Measurements from ENCODE around the gene PON2.

GRCh38 chr7:95481271-95482165, 46.7 kb upstream of the PON2 start:
- no peak for TF ChIP-seq TAF1 (IDR thresholded peaks at IDR 0.05; ENCODE audit: borderline replicate concordance, low read depth, low read length)
- TF ChIP-seq POLR2AphosphoS5 (IDR thresholded peaks at IDR 0.05; ENCODE audit: low read depth, low read length), result no peak
- TF ChIP-seq POLR2A (IDR thresholded peaks at IDR 0.05; ENCODE audit: low read depth, low read length), result no peak
